GM19438 (cell line): Measurements from ENCODE around the gene POLD3.

ENCODE experiments used
- ATAC-seq: cut with Tn5 transposase; IDR thresholded peaks from one replicate; pipeline ENCODE4 v1.9.1; 2021; ENCODE audit warnings: low read depth; ENCODE audit not compliant: unreplicated experiment

The POLD3 gene

DNA sequence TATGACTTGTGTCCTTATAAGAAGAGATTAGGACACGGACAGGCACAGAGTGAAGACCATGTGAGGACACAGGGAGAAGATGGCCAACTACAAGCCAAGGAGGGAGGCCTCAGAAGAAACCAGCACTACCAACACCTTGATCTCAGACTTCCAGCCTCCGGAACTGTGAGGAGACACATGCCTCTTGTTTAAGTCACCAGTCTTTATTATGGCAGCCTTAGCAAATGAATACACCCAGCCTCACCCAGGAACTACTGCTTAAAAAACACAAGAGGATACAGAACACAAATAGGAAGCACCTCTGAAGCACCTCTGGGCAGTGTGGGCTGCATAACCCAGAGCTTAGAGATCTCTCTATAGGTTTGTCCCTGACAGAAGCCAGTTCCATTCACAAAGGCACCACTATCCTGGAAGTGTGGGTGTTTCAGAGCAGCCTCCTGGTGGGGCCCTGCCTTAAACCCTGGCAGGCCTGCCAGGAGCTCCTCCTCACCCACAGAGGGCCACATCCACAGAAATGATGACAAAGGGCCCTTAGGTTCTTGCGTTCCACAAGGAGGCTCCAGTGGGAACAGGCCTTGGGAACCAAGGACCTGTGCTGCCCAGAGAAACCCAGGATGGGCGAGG lies 80.1 kb downstream of the POLD3 start:
- no peak for ATAC-seq

- no peak for ATAC-seq
Measured at GRCh38 chr11:74672956-74673692, 80.7 kb downstream of the POLD3 start.

DNA sequence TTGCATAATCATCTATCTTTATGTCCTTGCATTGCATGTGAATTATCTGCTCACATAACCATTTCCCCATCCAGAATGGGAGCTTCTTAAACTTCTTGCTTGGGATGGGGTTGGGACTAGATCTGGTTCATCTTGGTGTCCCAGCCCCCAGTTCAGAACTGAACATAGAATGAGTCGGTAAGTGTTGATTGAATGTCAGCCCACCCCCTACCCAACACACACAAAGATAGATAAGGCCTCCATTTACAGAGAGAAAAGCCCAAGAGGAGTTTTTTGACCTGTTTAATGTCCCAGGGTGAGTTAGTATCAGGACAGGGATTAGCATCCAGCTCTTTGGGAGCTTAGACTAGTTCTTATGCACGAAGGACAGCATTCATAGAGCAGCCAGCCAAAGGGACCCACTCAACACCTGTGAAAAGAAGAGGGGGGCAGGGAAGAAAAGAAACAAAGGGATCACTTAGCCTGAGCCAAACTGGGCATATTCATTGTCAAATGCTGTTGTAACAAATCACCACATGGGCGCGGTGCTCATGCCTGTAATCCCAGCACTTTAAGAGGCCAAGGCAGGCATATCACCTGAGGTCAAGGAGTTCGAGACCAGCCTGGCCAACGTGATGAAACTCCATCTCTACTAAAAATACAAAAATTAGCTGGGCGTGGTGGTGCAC lies 81.4 kb downstream of the POLD3 start:
- no peak for ATAC-seq

DNA sequence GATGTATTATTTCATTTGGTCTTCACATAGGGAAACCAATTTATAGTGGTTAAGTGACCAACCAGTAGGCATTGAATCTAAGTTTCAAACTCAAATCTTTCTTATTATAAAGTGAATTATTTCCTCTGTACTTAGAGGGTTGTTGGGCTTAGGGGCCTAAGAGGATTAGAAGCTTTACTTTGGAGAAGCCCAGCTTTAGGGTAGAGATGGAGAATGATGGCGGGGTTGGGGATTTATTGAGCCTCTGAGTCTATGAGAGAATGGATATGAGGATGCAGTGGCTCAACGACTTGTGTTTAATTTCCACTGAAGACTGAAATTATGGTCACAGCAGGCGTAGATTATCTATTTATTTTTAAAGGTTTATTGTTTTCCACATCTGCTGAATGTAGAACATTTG lies 83.4 kb downstream of the POLD3 start:
- no peak for ATAC-seq

GRCh38 chr11:74676596-74676995 lies 84.2 kb downstream of the POLD3 start:
- ATAC-seq = no peak

DNA sequence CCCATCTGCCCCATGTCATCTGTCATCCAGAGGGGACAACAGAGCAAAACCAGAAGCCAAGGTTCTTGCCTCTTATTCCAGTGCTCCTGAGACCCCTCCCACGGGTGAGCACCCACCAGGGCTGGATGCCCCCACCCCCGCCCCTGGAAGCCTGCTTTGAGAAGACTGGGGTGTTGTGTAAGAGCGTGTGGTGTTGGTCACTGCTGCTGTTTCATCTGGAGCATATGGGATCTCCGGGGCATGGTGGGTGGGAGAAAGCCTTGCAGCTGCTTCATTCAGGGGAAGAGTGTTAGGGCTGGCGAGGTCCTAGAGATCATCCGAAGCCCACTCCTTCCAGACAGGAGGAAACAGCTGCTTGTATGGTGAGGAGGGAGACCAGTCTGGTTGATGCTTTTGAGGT lies 84.7 kb downstream of the POLD3 start:
- ATAC-seq = no peak

- ATAC-seq = no peak
Measured at GRCh38 chr11:74678041-74678440, 85.7 kb downstream of the POLD3 start.

GRCh38 chr11:74678591-74679512 lies 86.5 kb downstream of the POLD3 start:
- ATAC-seq = no peak

DNA sequence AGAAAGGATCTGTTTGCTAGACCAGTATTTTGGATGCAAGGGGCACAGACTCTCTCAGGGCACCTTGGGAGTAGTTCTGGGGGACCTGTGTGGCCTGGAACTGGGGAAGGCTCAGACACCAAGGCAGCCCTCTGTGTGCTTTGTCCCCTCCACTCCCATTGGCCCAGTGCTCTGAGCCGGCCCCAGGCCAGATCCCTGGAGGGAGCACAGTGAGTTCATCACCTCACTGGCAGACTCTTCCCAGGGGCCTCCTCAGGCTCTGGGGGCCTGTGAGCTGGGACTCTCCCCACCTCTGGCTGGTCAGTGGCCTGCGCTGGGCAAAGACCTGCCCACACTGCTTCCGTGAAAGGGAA lies 87.1 kb downstream of the POLD3 start:
- ATAC-seq = no peak

GRCh38 chr11:74680035-74680671 lies 87.8 kb downstream of the POLD3 start:
- ATAC-seq = no peak

DNA sequence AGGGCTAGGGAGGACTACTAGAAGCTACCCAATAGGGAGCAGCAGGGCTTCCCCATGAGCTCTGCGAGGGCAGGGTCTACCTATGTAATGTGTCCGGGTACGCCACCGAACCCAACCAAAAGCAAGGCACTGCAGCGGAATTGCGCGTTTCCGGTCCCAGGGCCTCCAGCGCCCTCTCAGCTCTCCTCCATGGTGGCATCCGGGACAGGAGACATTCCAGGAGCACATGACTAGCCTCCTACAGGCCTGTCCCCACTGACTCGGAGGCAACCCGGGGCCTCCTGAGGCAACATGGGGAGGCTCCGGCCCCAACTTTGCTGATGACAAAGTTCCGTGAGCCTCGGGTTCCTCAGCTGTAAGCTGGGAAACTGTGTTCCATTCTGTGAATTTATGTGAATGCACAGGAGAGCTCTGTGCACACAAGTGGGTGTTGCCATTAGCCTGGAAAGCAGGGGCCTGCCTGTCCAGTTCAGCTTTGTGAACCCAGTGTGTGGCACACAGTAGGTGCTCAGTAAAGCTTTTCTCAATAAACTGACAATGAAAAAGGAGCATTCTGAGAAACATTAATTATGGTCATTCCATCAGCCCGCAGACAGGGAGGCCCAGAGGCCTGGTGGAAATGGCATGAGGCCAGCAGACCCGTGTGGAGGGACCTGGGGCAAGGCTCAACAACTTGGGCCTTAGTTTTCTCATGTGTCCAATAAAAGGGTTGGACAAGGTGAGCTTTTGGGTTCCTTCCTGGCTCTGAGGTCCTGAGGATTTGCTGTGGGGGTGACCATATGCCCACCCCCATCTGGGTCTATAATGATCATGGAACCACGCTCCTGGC lies 88.5 kb downstream of the POLD3 start:
- ATAC-seq = no peak

DNA sequence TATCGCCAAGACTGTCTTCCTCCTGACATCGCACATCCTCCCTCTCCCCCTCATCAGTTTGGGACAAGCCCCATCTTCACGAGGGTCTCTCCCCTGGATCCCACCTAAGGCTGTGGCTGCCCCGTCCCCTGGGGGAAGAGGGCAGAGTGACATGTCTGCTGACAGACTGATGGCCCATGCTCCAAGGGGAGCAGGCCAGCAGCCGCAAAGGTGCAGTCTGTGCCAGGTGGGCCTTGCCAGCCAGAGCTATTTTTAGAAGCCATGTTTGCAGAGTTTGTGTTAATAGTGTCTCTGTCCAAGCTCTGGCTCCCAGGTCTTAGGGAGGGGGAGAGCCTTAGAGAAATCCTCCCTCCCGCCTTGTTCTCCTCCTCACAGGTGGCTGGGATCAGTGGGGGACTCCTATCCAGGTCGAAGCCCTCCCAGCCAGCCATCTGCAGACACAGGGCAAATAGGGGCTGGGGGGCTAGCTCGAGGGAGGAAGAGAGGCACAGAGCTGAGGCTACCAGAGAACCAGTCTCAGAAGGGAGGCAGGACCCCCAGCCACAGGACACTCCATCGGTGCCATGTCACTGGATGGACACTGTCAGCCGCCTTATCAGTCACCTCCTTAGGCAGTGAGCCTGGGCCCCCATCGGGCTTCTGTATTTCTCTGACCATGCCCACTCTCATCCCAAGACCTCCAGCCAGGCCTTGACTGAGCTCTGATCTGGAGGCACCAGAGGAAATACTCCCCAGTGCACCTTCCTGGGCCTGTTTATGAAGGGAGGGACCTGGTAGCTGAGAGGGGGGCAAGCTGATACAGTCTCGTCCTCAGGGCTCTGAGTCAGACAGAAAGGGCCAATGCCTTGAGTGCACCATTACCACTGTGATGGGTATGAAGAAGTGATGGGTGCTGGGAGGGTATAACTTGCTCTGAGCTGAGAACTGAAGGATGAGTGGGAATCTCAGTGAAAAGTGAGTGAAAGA lies 89.6 kb downstream of the POLD3 start:
- ATAC-seq = no peak

- no peak for ATAC-seq
Measured at GRCh38 chr11:74682731-74683278, 90.4 kb downstream of the POLD3 start.

GRCh38 chr11:74683279-74683871 lies 91.0 kb downstream of the POLD3 start:
- ATAC-seq = no peak

GRCh38 chr11:74683941-74684481 lies 91.6 kb downstream of the POLD3 start:
- no peak for ATAC-seq

DNA sequence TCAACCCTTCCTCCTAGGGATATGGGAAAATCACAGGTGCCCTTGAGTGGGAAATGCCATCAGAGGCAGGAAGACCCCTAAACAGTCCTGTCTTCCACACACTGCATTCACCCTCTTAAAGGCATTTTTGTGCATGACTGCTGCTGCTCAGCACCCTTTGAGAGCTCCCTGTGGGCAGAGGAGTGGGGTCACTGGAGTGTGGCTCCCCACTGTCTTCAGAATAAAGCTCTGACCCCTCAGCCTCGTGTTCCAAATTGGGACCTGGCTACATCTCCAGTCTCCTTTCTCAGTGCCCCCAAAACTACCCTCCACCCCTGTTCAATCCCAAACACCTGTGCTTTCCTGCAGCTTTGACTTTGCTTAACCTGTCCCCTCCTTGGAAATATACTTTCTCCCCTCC lies 92.3 kb downstream of the POLD3 start:
- no peak for ATAC-seq

GRCh38 chr11:74685338-74685737 lies 93.0 kb downstream of the POLD3 start:
- no peak for ATAC-seq

DNA sequence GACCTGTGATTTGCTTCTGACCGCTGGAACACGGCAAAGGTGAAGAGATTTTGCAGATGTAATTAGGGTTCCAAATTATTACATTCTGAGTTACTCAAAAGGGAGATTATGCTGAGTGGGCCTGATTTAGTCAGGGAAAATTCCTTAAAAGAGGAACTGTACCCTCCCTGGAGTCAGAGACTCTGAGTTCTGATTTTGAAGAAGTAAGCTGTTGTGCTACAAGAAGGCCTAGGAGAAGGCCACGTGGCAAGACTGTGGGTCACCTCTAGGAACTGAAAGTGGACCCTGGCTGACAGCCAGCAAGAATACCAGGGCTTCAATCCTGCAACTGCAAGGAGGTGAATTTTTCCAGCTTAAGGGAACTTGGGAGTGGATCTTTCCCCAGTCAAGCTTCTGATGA lies 93.5 kb downstream of the POLD3 start:
- no peak for ATAC-seq
